Natural killer cell (primary cell): ENCODE measurements around the gene PSRC1. TPM values are rescaled to one million over a fixed set of nuclear protein-coding genes. Genes with fewer than 3 reads are reported as not detected.

Source experiments
- ATAC-seq, 3 donors: fragments of 150-1000 bp in 2 of 3; fragments of 200-7000 bp in 1 of 3; cut with Tn5 transposase; 1 replicate in 1 of 3; 2 replicates in 2 of 3; pipeline ENCODE4 v1.10.0; 2021; ENCODE audit warnings: mild to moderate bottlenecking in 2 of 3, moderate library complexity in 2 of 3
- DNase-seq, 2 donors: peaks; one replicate each; pipeline versions ENCODE4 v3.0.0 to v3.0.0-alpha.2; 2013 to 2021; ENCODE audit warnings: mixed read lengths in 1 of 2
- H3K27ac ChIP-seq: one replicate; pipeline ENCODE4 v1.5.1; 2013; ENCODE audit warnings: mild to moderate bottlenecking, low read length
- H3K27me3 ChIP-seq: one replicate; pipeline ENCODE4 v1.6.1; 2013; ENCODE audit warnings: low read length; ENCODE audit not compliant: control insufficient read depth, insufficient read depth
- H3K36me3 ChIP-seq: one replicate; pipeline ENCODE4 v1.6.1; 2013; ENCODE audit warnings: low read length; ENCODE audit not compliant: control insufficient read depth, insufficient read depth
- H3K4me1 ChIP-seq: one replicate; pipeline ENCODE4 v1.6.1; 2013; ENCODE audit warnings: low read length; ENCODE audit not compliant: control insufficient read depth, insufficient read depth
- H3K4me3 ChIP-seq: one replicate; pipeline ENCODE4 v1.5.1; 2013; ENCODE audit warnings: low read length
- H3K9me3 ChIP-seq: one replicate; pipeline ENCODE4 v1.6.1; 2013; ENCODE audit warnings: low read length; ENCODE audit not compliant: control insufficient read depth, insufficient read depth
- H3K27ac Mint-ChIP-seq, 2 donors: one replicate each; pipeline ENCODE4 v1.8.0; 2022; ENCODE audit warnings: mild to moderate bottlenecking in 2 of 2, mixed read lengths in 2 of 2, moderate library complexity in 1 of 2
- H3K27me3 Mint-ChIP-seq, 2 donors: one replicate each; pipeline ENCODE4 v1.8.0; 2022; ENCODE audit warnings: low read depth in 2 of 2, mixed read lengths in 2 of 2
- H3K36me3 Mint-ChIP-seq: one replicate; pipeline ENCODE4 v1.8.0; 2022; ENCODE audit warnings: mixed read lengths
- H3K4me1 Mint-ChIP-seq, 2 donors: one replicate each; pipeline ENCODE4 v1.8.0; 2022; ENCODE audit warnings: mixed read lengths in 2 of 2
- H3K4me3 Mint-ChIP-seq: one replicate; pipeline ENCODE4 v1.8.0; 2022; ENCODE audit warnings: mild to moderate bottlenecking, moderate library complexity, mixed read lengths
- H3K9me3 Mint-ChIP-seq, 2 donors: one replicate each; pipeline ENCODE4 v1.8.0; 2022; ENCODE audit warnings: mixed read lengths in 2 of 2
- WGBS: methylation state at CpG from one replicate; pipeline ENCODE4 v1.1.7; 2013; ENCODE audit warnings: missing lambda C conversion rate; ENCODE audit not compliant: insufficient coverage; 5-methylcytosine and 5-hydroxymethylcytosine counted together
- intact Hi-C: fragments of 100-400 bp; cut with micrococcal nuclease; formaldehyde crosslinking; loops from one replicate; pipeline ENCODE4 v1.14.2; 2022
- total RNA-seq, 4 donors: library from RNA; stranded (reverse); fragments of 120-200 nt in 1 of 4; gene quantifications; one replicate each; pipeline versions ENCODE4 v1.2.3 to v1.2.4, GENCODE V29; 2013 to 2022
- TF ChIP-seq, protein P1 (sequence below): fragments of 200-600 bp; IDR thresholded peaks from one replicate; pipeline ENCODE4 v1.8.0; 2022; ENCODE audit warnings: antibody characterized with exemption

Gene PSRC1
- total RNA-seq, 3 donors from 2014 or later (not counting 1 experiment from before 2014, with no cell fraction given) = 1.1 to 2.4 (median 1.9) TPM

DNA sequence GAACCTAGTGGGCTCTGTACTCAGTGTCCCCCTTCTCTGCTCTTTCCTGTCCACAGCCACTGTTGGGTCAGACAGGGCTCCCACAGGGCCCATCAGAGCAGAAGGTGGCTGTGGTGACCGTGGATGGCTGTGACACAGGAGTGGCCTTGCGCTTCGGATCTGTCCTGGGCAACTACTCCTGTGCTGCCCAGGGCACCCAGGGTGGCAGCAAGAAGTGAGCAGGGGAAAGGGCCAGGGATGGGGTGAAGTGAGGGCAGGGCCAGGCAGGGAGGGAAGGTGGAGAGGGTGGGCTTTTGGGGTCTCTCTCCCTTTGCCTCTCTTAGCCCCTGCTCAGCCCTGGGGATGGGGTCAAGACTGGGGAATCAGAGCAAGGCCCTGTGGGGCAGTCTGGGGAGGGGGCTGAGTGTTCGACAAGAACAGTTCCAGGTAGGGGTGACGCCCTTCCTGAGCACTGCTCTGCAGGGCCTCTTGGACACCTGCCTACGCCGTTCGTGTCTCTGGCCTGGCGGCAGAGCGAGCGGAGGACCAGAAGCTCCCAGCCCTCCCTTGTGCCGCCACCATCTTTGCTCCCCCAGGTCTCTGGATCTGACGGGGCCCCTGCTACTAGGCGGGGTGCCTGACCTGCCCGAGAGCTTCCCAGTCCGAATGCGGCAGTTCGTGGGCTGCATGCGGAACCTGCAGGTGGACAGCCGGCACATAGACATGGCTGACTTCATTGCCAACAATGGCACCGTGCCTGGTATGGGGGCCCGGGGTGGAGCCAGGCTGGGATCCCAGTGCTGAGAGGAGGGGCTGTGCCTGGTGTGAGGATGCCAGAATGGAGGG, 20.5 kb downstream of the PSRC1 start:
- intact Hi-C loops = loop anchor here (1.0 to 5.0 kb wide), 3 partner anchors 137 to 270 kb away; partner anchors contain the start of gene CYB561D1
- no peaks in the 10 kb centered on the region for H3K9me3 Mint-ChIP-seq
- no peak for ATAC-seq
- H3K36me3 Mint-ChIP-seq = no peaks in the 10 kb centered on the region
- no peak for DNase-seq
- H3K27ac Mint-ChIP-seq = no peak overlapping the region
- WGBS = 92% methylated on average over 22 of the region's 22 CpGs
- Histone ChIP-seq H3K4me1 (peaks cover 7% of the 10 kb centered on the region), H3K36me3 (no peaks in the 10 kb centered on the region), H3K27ac (no peak overlapping the region), H3K9me3 (no peaks in the 10 kb centered on the region), H3K27me3 (no peaks in the 10 kb centered on the region), H3K4me3 (no peak overlapping the region)
- no peaks in the 10 kb centered on the region for H3K27me3 Mint-ChIP-seq
- H3K4me3 Mint-ChIP-seq = no peak overlapping the region
- H3K4me1 Mint-ChIP-seq = peaks cover 0 to 10% of the 10 kb centered on the region in 2 donors
- TF ChIP-seq, protein P1, sequence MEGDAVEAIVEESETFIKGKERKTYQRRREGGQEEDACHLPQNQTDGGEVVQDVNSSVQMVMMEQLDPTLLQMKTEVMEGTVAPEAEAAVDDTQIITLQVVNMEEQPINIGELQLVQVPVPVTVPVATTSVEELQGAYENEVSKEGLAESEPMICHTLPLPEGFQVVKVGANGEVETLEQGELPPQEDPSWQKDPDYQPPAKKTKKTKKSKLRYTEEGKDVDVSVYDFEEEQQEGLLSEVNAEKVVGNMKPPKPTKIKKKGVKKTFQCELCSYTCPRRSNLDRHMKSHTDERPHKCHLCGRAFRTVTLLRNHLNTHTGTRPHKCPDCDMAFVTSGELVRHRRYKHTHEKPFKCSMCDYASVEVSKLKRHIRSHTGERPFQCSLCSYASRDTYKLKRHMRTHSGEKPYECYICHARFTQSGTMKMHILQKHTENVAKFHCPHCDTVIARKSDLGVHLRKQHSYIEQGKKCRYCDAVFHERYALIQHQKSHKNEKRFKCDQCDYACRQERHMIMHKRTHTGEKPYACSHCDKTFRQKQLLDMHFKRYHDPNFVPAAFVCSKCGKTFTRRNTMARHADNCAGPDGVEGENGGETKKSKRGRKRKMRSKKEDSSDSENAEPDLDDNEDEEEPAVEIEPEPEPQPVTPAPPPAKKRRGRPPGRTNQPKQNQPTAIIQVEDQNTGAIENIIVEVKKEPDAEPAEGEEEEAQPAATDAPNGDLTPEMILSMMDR = no peak

- H3K4me1 ChIP-seq = peaks cover 7% of the 10 kb centered on the region
- no peak overlapping the region for H3K27ac ChIP-seq
- H3K4me3 Mint-ChIP-seq = no peak overlapping the region
- intact Hi-C loops = loop anchor here (5.0 kb wide), 1 partner anchor 231 kb away; the partner anchor contains the start of gene CYB561D1
- H3K27me3 Mint-ChIP-seq = no peaks in the 10 kb centered on the region
- ATAC-seq = no peak
- DNase-seq = no peak
- no peak overlapping the region for H3K27ac Mint-ChIP-seq
- H3K36me3 ChIP-seq = no peaks in the 10 kb centered on the region
- H3K9me3 ChIP-seq = no peaks in the 10 kb centered on the region
- H3K4me1 Mint-ChIP-seq = peaks cover 0 to 17% of the 10 kb centered on the region in 2 donors
- TF ChIP-seq, protein P1 = no peak
- H3K27me3 ChIP-seq = no peaks in the 10 kb centered on the region
- H3K4me3 ChIP-seq = no peak overlapping the region
- 88% methylated on average over 6 of the region's 6 CpGs for WGBS
- no peaks in the 10 kb centered on the region for H3K9me3 Mint-ChIP-seq
- H3K36me3 Mint-ChIP-seq = no peaks in the 10 kb centered on the region
These were observed 21.4 kb downstream of the PSRC1 start for GRCh38 chr1:109261578-109261977.

DNA sequence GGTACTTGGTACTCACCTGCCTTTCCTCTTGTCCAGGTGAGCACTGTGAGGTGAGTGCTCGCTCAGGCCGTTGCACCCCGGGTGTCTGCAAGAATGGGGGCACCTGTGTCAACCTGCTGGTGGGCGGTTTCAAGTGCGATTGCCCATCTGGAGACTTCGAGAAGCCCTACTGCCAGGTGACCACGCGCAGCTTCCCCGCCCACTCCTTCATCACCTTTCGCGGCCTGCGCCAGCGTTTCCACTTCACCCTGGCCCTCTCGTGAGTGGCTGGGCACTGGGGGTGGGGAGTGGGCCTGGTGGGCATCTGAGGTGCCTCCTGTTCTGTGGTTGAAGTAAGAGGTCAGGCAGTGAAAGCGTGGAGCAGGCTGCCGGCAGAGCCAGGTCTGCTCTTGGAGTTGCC, 21.9 kb downstream of the PSRC1 start:
- intact Hi-C loops = loop anchor here (5.0 kb wide), 1 partner anchor 231 kb away; the partner anchor contains the start of gene CYB561D1
- no peaks in the 10 kb centered on the region for H3K27me3 ChIP-seq
- Mint-ChIP-seq H3K4me3 (no peak overlapping the region), H3K4me1 (peaks cover 0 to 19% of the 10 kb centered on the region in 2 donors), H3K36me3 (no peaks in the 10 kb centered on the region), H3K27ac (no peak overlapping the region), H3K27me3 (no peaks in the 10 kb centered on the region), H3K9me3 (no peaks in the 10 kb centered on the region)
- no peaks in the 10 kb centered on the region for H3K9me3 ChIP-seq
- WGBS = 92% methylated on average over 16 of the region's 16 CpGs
- H3K4me1 ChIP-seq = peaks cover 7% of the 10 kb centered on the region
- no peak overlapping the region for H3K27ac ChIP-seq
- DNase-seq (no peak), ATAC-seq (no peak)
- no peak overlapping the region for H3K4me3 ChIP-seq
- H3K36me3 ChIP-seq = no peaks in the 10 kb centered on the region
- TF ChIP-seq, protein P1 = no peak
